ENCODE data around the gene CLEC17A.

The CLEC17A gene

DNA sequence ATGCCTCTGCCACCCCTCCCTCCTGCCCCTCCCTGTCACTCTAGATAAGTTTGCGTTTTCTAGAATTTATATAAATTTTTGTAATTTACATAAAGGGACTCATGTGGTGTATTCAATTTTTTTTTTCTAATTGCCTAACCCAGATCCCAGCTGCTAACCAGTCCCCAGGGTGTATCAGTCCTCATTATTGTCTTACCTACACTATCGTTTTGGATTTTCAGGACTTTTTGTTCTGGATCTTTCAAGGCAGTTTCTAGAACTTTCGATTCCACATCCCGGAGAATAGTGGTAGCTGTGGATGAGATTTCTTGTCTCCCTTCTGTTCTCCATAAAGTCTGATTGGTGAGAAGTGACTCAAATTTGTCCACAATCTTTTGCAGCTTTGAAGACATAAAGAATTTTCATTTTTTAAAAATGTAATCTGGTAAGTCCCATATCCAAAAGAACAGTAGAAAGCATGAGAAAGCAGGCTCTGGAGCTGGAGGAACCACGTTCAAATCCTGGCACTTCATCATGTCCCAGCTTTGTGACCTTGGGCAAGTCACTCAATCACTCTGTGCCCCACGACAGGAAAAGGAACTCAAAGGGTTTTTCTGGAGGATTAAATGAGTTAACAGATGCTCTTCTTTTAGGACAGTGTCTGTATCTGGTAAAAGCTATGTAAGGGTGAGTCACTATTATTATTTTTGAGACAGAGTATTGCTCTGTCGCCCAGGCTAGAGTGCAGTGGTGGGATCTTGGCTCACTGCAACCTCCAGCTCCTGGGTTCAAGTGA lies 72.1 kb downstream of the CLEC17A start:
- no peak for DNase-seq (ENCODE audit: low read depth)

DNA sequence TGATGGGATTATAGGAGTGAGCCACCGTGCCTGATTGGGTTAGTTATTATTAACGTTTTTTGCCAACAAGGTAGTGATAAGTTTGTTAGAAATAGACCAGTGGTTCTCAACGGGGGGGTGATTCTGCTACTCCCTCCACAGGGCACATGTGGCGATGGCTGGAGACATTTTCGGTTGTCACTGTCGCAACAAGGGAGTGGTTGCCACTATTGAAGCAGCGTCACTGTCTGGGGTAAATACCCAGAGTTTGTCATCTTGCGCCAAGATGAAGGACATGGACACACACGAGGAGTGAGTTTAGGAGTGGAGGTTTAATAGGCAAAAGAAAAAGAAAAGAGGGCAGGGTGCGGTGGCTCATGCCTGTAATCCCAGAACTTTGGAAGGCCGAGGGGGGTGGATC lies 72.8 kb downstream of the CLEC17A start:
- no peak for DNase-seq (ENCODE audit: low read depth)

GRCh38 chr19:14659874-14660489 lies 77.1 kb downstream of the CLEC17A start:
- DNase-seq (ENCODE audit: low read depth), result no peak

- no peak for DNase-seq (ENCODE audit: low read depth)
Measured at GRCh38 chr19:14661372-14661924, 78.6 kb downstream of the CLEC17A start.
